GM19023 (cell line): ENCODE data around the gene USP36.

Experiments
- ATAC-seq: cut with Tn5 transposase; IDR thresholded peaks from one replicate; pipeline ENCODE4 v1.9.1; 2021; ENCODE audit warnings: mild to moderate bottlenecking, moderate library complexity; ENCODE audit not compliant: unreplicated experiment

USP36 gene

GRCh38 chr17:78839762-78840529, 668 bp downstream of the USP36 start:
- peak; percentile 21 for ATAC-seq

GRCh38 chr17:78839235-78839761, 1.3 kb downstream of the USP36 start:
- ATAC-seq, result no peak

- no peak for ATAC-seq
These were observed 2.0 kb downstream of the USP36 start for GRCh38 chr17:78838574-78839005.

- no peak for ATAC-seq
These were observed 4.1 kb downstream of the USP36 start for GRCh38 chr17:78836420-78837021.

- no peak for ATAC-seq
These were observed 6.0 kb downstream of the USP36 start for GRCh38 chr17:78834571-78834970.

GRCh38 chr17:78832541-78832810, 8.1 kb downstream of the USP36 start:
- ATAC-seq, result no peak

- no peak for ATAC-seq
These were observed 8.7 kb downstream of the USP36 start for GRCh38 chr17:78831688-78832540.

- ATAC-seq, result no peak
These were observed 11.1 kb downstream of the USP36 start for GRCh38 chr17:78829477-78829876.

- no peak for ATAC-seq
These were observed 12.0 kb downstream of the USP36 start for GRCh38 chr17:78828470-78829185.

GRCh38 chr17:78826836-78827509, 13.6 kb downstream of the USP36 start:
- no peak for ATAC-seq

GRCh38 chr17:78826421-78826820, 14.2 kb downstream of the USP36 start:
- ATAC-seq, result no peak

- ATAC-seq, result no peak
These were observed 14.9 kb downstream of the USP36 start for GRCh38 chr17:78825696-78826095.

- no peak for ATAC-seq
These were observed 16.4 kb downstream of the USP36 start for GRCh38 chr17:78824240-78824639.

- no peak for ATAC-seq
These were observed 17.1 kb downstream of the USP36 start for GRCh38 chr17:78823282-78824046.

GRCh38 chr17:78822552-78822951, 18.1 kb downstream of the USP36 start:
- ATAC-seq, result no peak

GRCh38 chr17:78821961-78822360, 18.7 kb downstream of the USP36 start:
- ATAC-seq, result no peak

GRCh38 chr17:78820841-78821240, 19.8 kb downstream of the USP36 start:
- ATAC-seq, result no peak

- ATAC-seq, result no peak
These were observed 20.5 kb downstream of the USP36 start for GRCh38 chr17:78819806-78820792.
